Large intestine (tissue), 3 donors: Measurements from ENCODE around the gene SCARF1. TPM values are rescaled to one million over a fixed set of nuclear protein-coding genes. Genes with fewer than 3 reads are reported as not detected.

ENCODE experiments used
- DNase-seq, 2 donors: peaks; one replicate each; pipeline versions ENCODE4 v3.0.0 to v3.0.0-alpha.2; 2013
- H3K27ac ChIP-seq: one replicate; pipeline ENCODE4 v1.5.1; 2013; ENCODE audit warnings: low read length
- H3K27me3 ChIP-seq: 2 replicates; pipeline ENCODE4 v1.6.1; 2013; ENCODE audit warnings: low read length; ENCODE audit not compliant: control insufficient read depth, insufficient read depth
- H3K36me3 ChIP-seq: 2 replicates; pipeline ENCODE4 v1.6.1; 2013; ENCODE audit warnings: low read length; ENCODE audit not compliant: control insufficient read depth, insufficient read depth
- H3K4me1 ChIP-seq: one replicate; pipeline ENCODE4 v1.6.1; 2013; ENCODE audit warnings: low read length; ENCODE audit not compliant: control insufficient read depth, insufficient read depth
- H3K4me3 ChIP-seq: one replicate; pipeline ENCODE4 v1.5.1; 2013; ENCODE audit warnings: low read length
- H3K9me3 ChIP-seq: one replicate; pipeline ENCODE4 v1.6.1; 2013; ENCODE audit warnings: mild to moderate bottlenecking, low read depth, low read length, moderate library complexity; ENCODE audit not compliant: control insufficient read depth
- WGBS: methylation state at CpG from one replicate; pipeline ENCODE4 v1.1.5; 2013; ENCODE audit warnings: low lambda C conversion rate; ENCODE audit not compliant: insufficient coverage; 5-methylcytosine and 5-hydroxymethylcytosine counted together
- polyA plus RNA-seq: library from polyadenylated mRNA; unstranded; fragments of 120-200 nt; gene quantifications from one replicate; pipeline ENCODE4 v1.2.1, GENCODE V29; 2013

SCARF1 gene
- polyA plus RNA-seq, 1 donor = 6.5 TPM

DNA sequence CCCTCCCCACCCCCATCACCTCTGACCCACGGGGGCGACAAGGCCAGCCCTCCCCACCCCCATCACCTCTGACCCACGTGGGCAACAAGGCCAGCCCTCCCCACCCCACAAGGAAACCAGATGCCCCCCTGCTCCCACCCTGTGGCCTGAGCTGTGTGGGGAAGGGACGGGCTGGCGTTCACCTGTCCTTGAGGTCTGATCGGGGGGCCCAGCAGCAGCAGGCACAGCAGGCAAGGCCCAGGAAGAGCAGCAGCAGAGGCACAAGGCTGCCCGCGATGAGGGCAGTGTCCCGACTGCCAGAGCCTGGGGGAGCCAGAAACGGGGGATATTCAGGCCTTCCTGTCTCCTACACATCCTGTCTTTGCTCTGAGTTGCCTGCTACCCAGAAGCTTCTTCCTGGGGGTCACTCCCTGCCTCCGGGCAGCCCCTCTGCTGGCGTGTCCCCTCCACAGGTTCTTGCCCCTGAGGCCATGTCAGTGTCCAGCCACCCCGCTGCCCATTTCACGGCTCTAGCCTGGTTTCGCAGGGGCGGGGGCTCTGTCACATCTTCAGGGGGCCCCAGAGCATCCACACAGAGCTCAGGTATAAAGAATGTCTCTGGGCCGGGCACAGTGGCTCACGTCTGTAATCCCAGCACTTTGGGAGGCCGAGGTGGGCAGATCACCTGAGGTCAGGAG lies 6.8 kb downstream of the SCARF1 start:
- H3K9me3 ChIP-seq = peaks cover 3% of the 10 kb centered on the region
- no peak for DNase-seq
- H3K4me1 ChIP-seq = no peaks in the 10 kb centered on the region
- H3K27me3 ChIP-seq = no peaks in the 10 kb centered on the region
- peaks cover 2% of the 10 kb centered on the region for H3K36me3 ChIP-seq
- H3K27ac ChIP-seq = no peak overlapping the region
- H3K4me3 ChIP-seq = no peak overlapping the region
- no CpG with 5 or more reads among the region's 19 CpGs for WGBS

DNA sequence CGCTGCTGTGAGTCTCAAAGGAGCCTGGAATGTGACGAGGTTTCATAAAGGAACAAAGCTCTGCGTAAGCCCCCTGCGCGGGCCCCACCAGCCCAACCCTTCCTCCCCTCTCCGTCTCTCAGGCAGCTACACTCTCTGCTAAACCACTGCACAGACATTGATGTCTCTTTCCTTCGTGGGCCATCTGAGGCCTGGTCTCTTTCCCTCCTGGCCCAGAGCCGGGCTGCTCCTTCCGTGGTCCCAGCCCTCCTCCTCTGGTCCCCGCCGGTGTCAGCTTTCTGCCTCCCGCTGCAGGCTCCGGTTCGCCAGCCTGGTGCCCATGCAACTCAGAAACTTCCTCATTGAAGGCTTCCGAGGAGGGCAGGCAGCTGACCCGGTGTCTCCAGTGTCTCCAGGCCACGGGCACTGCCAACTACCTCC lies 7.4 kb downstream of the SCARF1 start:
- Histone ChIP-seq H3K9me3 (peaks cover 3% of the 10 kb centered on the region), H3K4me1 (no peaks in the 10 kb centered on the region), H3K36me3 (peaks cover 2% of the 10 kb centered on the region), H3K27ac (no peak overlapping the region), H3K4me3 (no peak overlapping the region), H3K27me3 (no peaks in the 10 kb centered on the region)
- no peak for DNase-seq
- no CpG with 5 or more reads among the region's 17 CpGs for WGBS

DNA sequence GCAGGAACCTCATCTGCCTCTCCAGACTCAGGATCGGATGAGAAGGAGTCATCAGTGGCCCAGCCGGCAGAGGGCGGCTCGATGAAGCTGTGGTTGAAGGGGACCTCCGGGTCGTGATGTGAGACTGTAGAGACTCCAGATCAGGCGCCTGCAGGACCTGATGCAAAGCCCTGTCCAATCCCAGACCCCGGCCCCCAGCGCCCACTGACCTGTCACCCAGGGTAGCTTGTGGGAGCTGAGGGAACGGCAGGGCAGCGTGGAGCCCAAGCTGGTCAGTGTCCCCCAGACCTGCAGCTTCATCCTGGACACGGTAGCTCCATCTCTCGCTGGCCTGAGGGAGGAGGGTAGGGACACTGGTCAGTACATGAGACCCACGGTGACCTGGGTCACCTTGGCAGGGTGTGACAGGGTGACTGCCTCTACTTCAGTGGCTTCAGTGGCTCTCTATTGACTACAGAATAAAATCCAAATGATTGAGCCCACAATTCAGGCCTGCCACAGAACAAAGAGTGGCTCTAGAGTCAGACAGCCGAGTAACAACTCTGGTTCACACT lies 8.7 kb downstream of the SCARF1 start:
- Histone ChIP-seq H3K4me3 (no peak overlapping the region), H3K4me1 (no peaks in the 10 kb centered on the region), H3K27me3 (no peaks in the 10 kb centered on the region), H3K36me3 (peaks cover 2% of the 10 kb centered on the region), H3K27ac (no peak overlapping the region), H3K9me3 (peaks cover 3% of the 10 kb centered on the region)
- no peak for DNase-seq
- 0% methylated on average over 1 of the region's 15 CpGs for WGBS

DNA sequence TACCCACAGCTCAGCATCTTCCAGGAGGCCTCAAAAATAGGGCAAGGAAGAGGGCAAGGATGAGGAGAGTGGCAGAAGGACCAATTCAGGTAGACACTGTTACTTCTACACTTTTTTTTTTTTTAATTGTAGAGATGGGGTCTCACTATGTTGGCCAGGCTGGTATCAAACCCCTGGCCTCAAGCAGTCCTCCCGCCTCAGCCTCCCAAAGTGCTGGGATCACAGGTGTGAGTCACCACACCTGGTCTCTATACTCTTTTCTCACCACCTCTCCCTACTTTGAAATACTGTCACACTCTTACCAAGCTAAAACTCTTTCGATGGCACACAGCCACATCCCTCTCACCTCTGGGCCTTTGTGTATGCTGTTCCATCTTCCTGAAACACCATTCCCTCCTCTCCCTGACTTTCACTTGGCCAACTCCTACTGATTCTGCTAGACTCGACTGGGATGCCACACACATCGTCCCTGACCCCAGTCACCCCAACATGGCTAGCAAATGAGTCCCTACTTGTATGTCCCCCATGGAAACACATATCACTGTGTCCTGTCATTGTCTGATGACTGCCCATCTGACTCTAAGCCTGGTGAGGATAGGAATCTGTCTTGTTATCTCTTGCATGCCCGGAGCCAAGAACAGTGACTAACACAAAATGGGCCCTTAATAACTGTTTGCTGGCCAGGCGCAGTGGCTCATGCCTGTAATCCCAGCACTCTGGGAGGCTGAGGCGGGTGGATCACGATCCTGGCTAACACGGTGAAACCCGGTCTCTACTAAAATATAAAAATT lies 9.7 kb downstream of the SCARF1 start:
- Histone ChIP-seq H3K9me3 (peaks cover 3% of the 10 kb centered on the region), H3K27me3 (no peaks in the 10 kb centered on the region), H3K4me3 (no peak overlapping the region), H3K36me3 (peaks cover 2% of the 10 kb centered on the region), H3K27ac (no peak overlapping the region), H3K4me1 (no peaks in the 10 kb centered on the region)
- no peak for DNase-seq
- no CpG with 5 or more reads among the region's 10 CpGs for WGBS

DNA sequence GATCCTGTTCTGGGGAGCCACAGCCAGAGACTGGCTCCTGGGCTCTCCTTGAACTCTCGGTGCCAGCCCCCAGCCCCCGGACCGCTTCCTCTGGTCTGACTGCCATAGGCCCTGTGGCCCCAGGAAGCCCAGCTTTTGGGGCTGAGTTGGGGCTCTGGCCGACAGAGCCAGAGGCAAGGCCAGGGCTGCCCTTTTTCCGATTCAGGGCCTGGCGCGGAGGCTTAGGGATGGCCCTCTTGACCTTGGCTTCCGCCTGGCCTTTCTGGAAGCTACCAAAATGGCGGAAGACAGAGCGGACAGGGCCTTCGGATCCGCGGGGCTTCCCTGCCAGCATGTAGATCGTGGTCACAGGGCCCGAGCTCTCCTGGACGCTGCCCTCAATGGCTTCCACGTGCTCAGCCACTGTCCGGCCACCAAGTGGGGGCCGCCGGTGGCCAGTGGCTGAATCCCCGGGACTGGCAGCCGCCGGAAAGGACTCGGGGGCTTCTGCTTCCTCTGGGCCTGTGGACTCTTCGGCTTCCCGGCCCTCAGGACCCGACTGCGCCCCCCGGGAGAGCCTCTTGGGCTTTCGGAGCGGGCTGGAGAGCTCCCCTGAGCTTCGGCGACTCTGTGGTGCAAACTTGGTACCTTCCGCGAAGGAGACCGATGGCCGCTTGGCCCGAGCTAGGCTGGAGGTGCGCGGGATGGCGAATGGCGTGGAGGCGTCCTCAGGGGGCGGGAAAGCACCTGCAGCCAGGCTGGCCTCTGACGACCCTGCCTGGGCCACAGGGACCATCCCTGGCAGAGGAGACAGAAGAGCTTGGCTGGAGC lies 10.5 kb downstream of the SCARF1 start:
- H3K27me3 ChIP-seq = no peaks in the 10 kb centered on the region
- H3K4me3 ChIP-seq = no peak overlapping the region
- peaks cover 2% of the 10 kb centered on the region for H3K4me1 ChIP-seq
- no peak overlapping the region for H3K27ac ChIP-seq
- no peak for DNase-seq
- WGBS = no CpG with 5 or more reads among the region's 45 CpGs
- H3K36me3 ChIP-seq = peaks cover 2% of the 10 kb centered on the region
- peaks cover 3% of the 10 kb centered on the region for H3K9me3 ChIP-seq

DNA sequence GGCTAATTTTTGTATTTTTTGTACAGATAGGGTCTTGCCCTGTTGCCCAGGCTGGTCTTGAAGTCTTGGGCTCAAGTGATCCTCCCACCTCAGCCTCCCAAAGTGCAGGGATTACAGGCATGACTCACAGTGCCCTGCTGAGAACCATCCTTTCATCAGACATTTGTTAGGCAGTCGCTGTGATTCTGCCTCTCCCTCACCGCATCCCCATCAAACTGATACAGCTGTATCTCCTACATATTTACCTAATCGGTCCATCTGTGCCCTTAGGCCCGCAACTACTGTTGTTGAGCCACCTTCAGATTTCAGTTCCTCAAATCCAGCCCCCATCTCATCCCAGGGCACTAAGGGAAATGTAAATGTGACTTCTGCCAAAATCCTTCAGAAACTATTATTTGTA lies 14.9 kb downstream of the SCARF1 start:
- H3K27ac ChIP-seq = no peak overlapping the region
- no peak overlapping the region for H3K4me3 ChIP-seq
- H3K36me3 ChIP-seq = no peaks in the 10 kb centered on the region
- H3K4me1 ChIP-seq = peaks cover 20% of the 10 kb centered on the region
- H3K9me3 ChIP-seq = peaks cover 3% of the 10 kb centered on the region
- no CpG with 5 or more reads among the region's 4 CpGs for WGBS
- no peak for DNase-seq
- H3K27me3 ChIP-seq = peaks cover 5% of the 10 kb centered on the region

DNA sequence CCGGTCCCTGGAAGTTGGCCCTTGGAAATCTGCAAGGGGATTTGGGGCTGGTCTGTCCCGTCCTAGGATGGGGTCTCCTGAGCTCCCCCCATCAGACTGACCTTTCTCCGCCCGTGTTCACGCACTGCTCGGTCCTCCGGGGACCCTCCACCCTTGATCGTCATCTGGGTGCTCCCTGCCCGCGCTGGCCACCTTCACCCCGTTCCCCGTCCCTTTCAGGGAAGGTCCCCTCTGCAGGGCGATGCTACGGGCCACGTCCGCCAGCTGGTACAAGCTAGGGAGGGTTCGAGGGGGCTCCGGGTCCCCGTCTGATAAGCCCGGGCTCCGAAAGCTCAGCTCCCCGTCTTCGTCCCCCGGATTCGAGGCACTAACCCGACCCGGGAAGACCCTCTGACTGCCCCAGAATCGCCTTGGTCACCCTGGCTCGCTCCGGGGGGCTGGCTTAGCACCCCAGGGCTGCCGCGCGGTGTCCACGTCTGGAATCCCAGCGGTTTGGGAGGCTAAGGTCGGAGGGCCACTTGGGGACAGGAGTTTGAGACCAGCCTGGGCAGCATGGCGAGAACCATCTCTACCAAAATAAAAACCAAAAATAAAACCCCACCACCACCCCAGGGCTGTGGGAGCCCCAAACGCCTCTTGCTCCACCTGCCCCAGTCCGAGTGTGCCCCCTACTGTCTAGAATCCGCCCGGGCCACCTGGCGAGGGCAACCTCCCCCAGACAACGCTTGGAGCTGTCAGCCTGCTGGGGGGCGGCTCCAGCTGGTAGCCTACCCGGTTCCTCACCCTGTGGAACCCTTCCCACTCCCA lies 15.8 kb downstream of the SCARF1 start:
- Histone ChIP-seq H3K4me1 (peaks cover 30% of the 10 kb centered on the region), H3K27me3 (peaks cover 5% of the 10 kb centered on the region), H3K27ac (peak overlapping the region; percentile 82), H3K4me3 (peak overlapping the region; percentile 96), H3K9me3 (no peaks in the 10 kb centered on the region), H3K36me3 (peaks cover 4% of the 10 kb centered on the region)
- no CpG with 5 or more reads among the region's 45 CpGs for WGBS
- DNase-seq = peak in 1 of 2 donors; percentile 66

DNA sequence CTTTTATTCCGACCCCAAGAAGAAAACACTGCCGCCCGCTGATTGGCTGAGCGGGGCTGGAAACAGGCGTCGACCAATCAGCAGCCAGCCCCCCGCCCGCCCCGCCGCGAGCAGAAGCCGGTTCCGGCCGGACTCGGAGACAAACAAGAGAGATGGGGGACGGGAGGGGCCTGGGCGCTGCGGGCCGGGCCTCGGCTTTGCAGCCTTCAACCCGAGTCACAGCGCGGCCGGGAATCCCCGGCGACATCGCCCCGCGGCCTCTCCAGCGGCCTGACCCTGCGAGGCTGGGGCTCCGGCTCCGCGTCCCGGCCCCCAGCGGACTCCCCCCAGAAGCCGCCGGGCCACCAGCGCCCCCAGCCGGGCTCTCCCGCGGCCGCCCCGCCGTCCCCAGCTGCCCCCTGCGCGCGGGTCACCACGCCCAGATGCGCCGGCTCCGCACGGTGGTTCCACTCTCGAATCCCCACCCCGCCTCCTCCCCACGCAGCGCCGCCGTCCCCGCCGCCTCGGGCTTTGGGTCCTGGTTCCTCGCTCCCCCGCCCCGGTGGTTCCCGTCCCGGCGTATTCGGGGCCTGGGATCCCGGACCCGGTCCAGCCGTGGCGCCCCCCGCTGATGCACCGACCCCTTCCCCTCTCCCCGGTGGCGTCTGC lies 16.6 kb downstream of the SCARF1 start:
- H3K9me3 ChIP-seq = no peaks in the 10 kb centered on the region
- peak overlapping the region; percentile 82 for H3K27ac ChIP-seq
- peak; percentile 94 to 98 for DNase-seq
- H3K4me3 ChIP-seq = peak overlapping the region; percentile 96
- H3K4me1 ChIP-seq = peaks cover 37% of the 10 kb centered on the region
- WGBS = no CpG with 5 or more reads among the region's 77 CpGs
- peaks cover 5% of the 10 kb centered on the region for H3K27me3 ChIP-seq
- H3K36me3 ChIP-seq = peaks cover 7% of the 10 kb centered on the region

DNA sequence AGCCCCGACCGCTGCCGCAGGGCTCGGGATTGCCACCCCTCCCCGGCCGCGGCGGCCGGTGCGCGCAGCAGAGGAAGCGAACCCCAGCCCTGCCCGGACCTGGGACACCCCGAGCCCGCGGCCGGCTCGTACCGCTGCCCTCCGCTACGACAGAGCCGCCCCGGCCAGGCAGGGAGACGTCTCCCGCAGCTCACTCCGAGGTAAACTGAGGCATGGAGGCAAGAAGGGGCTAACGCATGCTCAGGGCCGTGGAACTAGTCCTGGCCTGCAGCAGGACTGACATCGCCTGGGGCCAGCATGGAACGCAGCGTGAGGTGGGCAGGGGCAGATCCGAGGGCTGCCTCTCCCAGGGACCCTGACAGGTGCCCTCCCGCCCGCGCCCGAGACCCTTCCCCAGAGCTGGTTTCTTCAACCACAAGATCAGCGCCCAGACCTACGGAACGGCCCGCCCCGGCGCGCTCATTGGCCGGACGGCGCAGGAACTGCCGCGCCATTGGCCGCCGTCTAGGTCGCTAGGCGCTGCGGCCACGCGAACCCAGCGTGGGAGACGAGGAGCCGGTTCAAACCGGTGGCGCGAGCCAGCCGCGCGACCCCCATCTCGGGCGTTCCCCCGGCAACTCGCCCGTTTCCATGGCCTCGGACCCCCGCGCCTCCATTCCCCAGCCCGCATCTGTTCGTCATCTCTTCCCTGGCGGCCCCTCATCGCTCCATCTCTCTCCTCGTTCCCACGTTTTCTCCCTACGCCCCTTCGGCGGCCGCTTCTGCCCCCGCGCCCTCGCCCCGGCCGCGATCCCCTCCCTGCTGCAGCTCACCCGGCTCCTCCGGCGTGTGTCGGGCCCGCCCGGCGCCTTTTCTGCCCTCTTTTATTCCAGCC lies 17.3 kb downstream of the SCARF1 start, which contains the start of gene SLC43A2:
SLC43A2 (minus strand) TSS at position 853 of the 874 bp plus-strand sequence. CDS start 960 bp downstream, outside the sequence.
- DNase-seq = peak; percentile 88 to 91
- Histone ChIP-seq H3K4me1 (peaks cover 37% of the 10 kb centered on the region), H3K27ac (peak within 1 kb of the TSS; percentile 82), H3K27me3 (peaks cover 5% of the 10 kb centered on the region), H3K36me3 (peaks cover 7% of the 10 kb centered on the region), H3K9me3 (no peaks in the 10 kb centered on the region), H3K4me3 (peak within 1 kb of the TSS; percentile 96)
- no CpG with 5 or more reads among the region's 95 CpGs for WGBS
